LNCaP clone FGC (cell line): ENCODE measurements around the gene ICAM4.

Source experiments
- DNase-seq: peaks from one replicate; pipeline ENCODE4 v3.0.0-alpha.2; 2011; ENCODE audit warnings: low read depth
- H3K4me3 ChIP-seq: 2 replicates; pipeline ENCODE4 v1.5.1; 2011; ENCODE audit warnings: mild to moderate bottlenecking, low read depth, low read length, control low read depth
- TF ChIP-seq, protein P1 (sequence below): IDR thresholded peaks from 2 replicates; pipeline ENCODE4 v1.5.1; 2012; ENCODE audit warnings: mild to moderate bottlenecking; ENCODE audit not compliant: control insufficient read depth, insufficient read depth; ENCODE audit errors: extremely low read depth

ICAM4 gene

GRCh38 chr19:10284960-10285278, 1.8 kb upstream of the ICAM4 start:
- no peak overlapping the region for H3K4me3 ChIP-seq
- DNase-seq, result no peak
- TF ChIP-seq, protein P1, sequence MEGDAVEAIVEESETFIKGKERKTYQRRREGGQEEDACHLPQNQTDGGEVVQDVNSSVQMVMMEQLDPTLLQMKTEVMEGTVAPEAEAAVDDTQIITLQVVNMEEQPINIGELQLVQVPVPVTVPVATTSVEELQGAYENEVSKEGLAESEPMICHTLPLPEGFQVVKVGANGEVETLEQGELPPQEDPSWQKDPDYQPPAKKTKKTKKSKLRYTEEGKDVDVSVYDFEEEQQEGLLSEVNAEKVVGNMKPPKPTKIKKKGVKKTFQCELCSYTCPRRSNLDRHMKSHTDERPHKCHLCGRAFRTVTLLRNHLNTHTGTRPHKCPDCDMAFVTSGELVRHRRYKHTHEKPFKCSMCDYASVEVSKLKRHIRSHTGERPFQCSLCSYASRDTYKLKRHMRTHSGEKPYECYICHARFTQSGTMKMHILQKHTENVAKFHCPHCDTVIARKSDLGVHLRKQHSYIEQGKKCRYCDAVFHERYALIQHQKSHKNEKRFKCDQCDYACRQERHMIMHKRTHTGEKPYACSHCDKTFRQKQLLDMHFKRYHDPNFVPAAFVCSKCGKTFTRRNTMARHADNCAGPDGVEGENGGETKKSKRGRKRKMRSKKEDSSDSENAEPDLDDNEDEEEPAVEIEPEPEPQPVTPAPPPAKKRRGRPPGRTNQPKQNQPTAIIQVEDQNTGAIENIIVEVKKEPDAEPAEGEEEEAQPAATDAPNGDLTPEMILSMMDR, result no peak

DNA sequence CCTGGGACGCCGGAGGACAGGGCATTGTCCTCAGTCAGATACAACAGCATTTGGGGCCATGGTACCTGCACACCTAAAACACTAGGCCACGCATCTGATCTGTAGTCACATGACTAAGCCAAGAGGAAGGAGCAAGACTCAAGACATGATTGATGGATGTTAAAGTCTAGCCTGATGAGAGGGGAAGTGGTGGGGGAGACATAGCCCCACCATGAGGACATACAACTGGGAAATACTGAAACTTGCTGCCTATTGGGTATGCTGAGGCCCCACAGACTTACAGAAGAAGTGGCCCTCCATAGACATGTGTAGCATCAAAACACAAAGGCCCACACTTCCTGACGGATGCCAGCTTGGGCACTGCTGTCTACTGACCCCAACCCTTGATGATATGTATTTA, 1.4 kb upstream of the ICAM4 start:
- TF ChIP-seq, protein P1, result no peak
- no peak for DNase-seq
- H3K4me3 ChIP-seq, result no peak overlapping the region

DNA sequence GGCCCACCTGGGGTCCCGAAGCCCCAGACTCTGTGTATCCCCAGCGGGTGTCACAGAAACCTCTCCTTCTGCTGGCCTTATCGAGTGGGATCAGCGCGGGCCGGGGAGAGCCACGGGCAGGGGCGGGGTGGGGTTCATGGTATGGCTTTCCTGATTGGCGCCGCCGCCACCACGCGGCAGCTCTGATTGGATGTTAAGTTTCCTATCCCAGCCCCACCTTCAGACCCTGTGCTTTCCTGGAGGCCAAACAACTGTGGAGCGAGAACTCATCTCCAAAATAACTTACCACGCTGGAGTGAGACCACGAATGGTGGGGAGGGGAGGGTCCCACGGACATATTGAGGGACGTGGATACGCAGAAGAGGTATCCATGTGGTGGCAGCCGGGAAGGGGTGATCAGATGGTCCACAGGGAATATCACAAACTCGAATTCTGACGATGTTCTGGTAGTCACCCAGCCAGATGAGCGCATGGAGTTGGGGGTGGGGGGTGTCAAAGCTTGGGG, 2.0 kb downstream of the ICAM4 start:
- TF ChIP-seq, protein P1, result no peak
- DNase-seq, result no peak
- H3K4me3 ChIP-seq, result peak overlapping the region; percentile 37; the same call in 1 of the 2 replicates

DNA sequence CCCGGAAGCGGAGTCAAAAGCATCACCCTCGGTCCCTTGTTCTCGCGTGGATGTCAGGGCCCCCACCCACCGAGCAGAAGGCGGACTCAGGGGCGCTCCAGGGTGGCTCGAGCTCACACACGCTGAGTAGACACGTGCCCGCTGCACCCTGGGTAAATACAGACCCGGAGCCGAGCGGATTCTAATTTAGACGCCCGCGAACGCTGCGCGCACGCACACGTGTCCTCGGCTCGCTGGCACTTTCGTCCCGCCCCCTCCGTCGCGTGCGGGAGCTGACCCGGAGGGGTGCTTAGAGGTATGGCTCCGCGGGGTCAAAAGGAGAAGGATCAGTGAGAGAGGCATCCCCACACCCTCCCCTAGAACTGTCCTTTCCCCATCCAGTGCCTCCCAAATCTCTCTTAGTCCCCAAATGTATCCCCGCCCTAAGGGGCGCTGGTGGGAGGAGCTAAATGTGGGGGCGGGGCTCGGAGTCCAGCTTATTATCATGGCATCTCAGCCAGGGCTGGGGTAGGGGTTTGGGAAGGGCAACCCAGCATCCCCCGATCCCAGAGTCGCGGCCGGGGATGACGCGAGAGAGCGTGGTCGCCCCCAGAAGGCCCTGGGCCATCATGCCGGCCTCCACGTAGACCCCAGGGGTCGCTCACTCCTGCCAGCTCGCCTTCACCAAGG, 2.5 kb downstream of the ICAM4 start:
- no peak for DNase-seq
- TF ChIP-seq, protein P1, result no peak
- peak overlapping the region; percentile 37 for H3K4me3 ChIP-seq

DNA sequence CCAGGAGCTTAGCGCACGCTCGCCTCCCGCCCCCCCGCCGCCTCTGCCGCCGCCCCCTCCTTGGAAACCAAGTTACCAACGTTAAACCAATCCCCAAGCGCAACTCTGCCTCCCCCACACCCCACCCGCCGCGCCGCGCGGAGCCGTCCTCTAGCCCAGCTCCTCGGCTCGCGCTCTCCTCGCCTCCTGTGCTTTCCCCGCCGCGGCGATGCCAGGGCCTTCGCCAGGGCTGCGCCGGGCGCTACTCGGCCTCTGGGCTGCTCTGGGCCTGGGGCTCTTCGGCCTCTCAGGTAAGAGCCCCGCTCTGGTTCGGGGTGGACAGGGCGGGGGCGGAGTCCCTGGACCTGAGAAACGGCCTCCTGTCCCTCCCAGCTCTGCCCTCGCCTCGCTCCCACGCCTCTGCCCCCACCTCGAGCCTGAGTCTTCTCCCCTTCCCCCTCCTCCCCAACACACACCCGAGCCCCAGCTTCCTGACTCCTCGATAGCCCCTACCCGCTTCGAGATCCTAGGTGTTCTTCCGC, 3.1 kb downstream of the ICAM4 start, which contains the start of gene ICAM5:
Gene ICAM5 (plus strand): TSS at position 117 of the 521 bp plus-strand sequence. CDS start 92 bp downstream, at position 209.
- no peak for DNase-seq
- TF ChIP-seq, protein P1, result no peak
- H3K4me3 ChIP-seq, result peak within 1 kb of the TSS; percentile 46

GRCh38 chr19:10290357-10290875, 3.7 kb downstream of the ICAM4 start:
- no peak for DNase-seq
- TF ChIP-seq, protein P1, result no peak

More at GRCh38 chr19:10290357-10290875, 3.7 kb downstream of the ICAM4 start:
- H3K4me3 ChIP-seq, result peak overlapping the region; percentile 46; the same call in 1 of the 2 replicates
